Thyroid gland (tissue), 4 donors: ENCODE results near the gene FOXRED1.

ENCODE experiments used
- POLR2A ChIP-seq, 2 donors: fragments of 450-650 bp; IDR thresholded peaks; one replicate each; pipeline ENCODE4 v1.6.1; 2017; ENCODE audit warnings: antibody characterized with exemption in 2 of 2, mild to moderate bottlenecking in 2 of 2, moderate library complexity in 1 of 2
- TF ChIP-seq, protein P1 (sequence below), 6 experiments: fragments of 200-600 bp in 3 of 6; fragments of 450-650 bp in 3 of 6; sonication (generic) in 3 of 6; IDR thresholded peaks; one replicate each; pipeline ENCODE4 v1.5.1; 2016 to 2019; ENCODE audit warnings: antibody characterized with exemption in 6 of 6, mild to moderate bottlenecking in 2 of 6, inconsistent platforms in 1 of 6, moderate library complexity in 1 of 6

GRCh38 chr11:126232683-126233082, 36.3 kb upstream of the FOXRED1 start:
- TF ChIP-seq, protein P1, sequence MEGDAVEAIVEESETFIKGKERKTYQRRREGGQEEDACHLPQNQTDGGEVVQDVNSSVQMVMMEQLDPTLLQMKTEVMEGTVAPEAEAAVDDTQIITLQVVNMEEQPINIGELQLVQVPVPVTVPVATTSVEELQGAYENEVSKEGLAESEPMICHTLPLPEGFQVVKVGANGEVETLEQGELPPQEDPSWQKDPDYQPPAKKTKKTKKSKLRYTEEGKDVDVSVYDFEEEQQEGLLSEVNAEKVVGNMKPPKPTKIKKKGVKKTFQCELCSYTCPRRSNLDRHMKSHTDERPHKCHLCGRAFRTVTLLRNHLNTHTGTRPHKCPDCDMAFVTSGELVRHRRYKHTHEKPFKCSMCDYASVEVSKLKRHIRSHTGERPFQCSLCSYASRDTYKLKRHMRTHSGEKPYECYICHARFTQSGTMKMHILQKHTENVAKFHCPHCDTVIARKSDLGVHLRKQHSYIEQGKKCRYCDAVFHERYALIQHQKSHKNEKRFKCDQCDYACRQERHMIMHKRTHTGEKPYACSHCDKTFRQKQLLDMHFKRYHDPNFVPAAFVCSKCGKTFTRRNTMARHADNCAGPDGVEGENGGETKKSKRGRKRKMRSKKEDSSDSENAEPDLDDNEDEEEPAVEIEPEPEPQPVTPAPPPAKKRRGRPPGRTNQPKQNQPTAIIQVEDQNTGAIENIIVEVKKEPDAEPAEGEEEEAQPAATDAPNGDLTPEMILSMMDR (IDR thresholded peaks at IDR 0.05): no peak
- no peak for TF ChIP-seq POLR2A (IDR thresholded peaks at IDR 0.05)
